Measurements from ENCODE around the gene MIEF1.

DNA sequence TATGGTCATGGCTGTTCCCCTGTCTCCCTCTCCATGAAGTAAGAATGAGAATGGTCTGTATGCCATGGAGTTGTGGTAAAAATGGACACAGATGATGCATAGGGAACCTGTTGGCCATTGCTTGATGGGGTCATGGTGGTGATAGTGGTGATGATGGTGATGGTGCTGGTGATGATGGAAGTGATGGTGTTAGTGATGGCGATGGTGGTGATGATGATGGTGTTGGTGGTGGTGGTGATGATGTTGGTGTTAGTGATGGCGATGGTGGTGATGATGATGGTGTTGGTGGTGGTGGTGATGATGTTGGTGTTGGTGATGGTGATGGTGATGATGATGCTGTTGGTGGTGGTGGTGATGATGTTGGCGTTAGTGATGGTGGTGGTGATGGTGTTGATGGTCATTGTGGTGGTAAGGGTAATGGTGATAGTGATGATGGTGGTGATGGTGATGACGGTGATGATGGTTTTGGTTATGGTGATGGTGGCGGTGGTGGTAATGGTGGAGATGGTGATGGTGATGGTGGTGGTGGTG, 63.4 kb downstream of the MIEF1 start:
- TF ChIP-seq POLR2A (IDR thresholded peaks at IDR 0.05; ENCODE audit: low read depth, low read length), result no peak
- TF ChIP-seq POLR2AphosphoS5 (IDR thresholded peaks at IDR 0.05; ENCODE audit: low read depth, low read length), result no peak
- TF ChIP-seq TAF1 (IDR thresholded peaks at IDR 0.05; ENCODE audit: borderline replicate concordance, low read depth, low read length), result no peak

Data from GM12892 (cell line).